Measurements from ENCODE around the gene NARF.

The NARF gene

DNA sequence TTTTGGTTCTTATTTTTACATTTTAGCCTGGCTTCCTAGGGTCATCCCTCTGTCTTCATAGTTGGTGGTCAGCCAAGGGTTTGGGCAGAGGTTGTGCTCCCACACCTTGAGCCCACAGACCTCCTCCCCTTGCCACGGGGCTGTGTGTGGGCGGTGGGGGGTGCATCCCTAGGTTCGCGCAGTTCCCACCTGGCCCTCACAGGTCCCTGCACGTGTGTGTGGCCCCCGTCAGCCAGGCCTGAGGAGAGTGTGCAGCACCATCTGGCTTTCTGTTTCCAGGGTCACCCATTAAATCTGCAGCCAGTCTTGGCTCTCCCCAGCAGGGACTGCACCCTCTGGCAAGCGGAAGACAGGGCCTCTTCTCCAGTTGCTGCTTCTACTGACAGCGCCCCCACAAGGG lies 26.5 kb upstream of the NARF start:
- in situ Hi-C loops (cut with HindIII; ENCODE audit: low sequenced_read_pairs): no loop called here

- in situ Hi-C loops (cut with HindIII; ENCODE audit: low sequenced_read_pairs): no loop called here
These were observed 24.9 kb upstream of the NARF start for GRCh38 chr17:82433560-82434215.

DNA sequence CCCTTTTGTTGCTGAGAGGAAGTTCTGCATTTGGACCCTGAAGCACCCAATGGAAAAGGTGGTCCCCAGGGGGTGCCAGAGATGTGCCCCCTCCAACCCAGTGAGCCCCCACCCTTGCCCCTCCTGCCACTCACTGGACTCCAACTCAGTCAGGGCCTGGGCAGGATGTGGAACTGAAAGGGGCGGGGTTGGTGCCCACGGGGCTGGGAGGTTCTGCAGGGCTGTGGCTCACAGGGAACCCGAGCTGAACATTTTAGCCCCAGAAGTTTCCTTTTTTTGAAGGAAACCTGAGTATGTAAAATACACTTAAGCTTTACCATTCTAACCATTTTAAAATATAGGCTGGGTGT lies 24.4 kb upstream of the NARF start:
- in situ Hi-C loops (cut with HindIII; ENCODE audit: low sequenced_read_pairs): no loop called here

DNA sequence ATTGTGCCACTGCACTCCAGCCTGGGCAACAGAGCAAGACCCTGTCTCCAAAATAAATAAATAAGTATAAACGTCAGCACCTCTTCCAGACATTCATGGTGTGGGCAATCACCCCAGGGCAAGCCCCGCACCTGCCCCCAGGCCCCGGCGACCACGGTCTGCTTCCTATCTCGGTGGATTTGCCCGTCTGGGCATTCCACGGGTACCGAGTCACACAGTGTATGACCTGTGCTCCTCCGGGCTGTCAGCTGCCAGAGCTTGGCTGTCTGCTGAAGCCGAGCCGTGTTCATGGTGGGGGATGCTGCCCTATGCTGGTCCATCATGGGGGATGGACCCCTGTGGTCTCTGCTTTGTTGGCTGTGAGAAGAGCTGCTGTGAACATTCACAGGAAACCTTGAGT lies 23.4 kb upstream of the NARF start:
- in situ Hi-C loops (cut with HindIII; ENCODE audit: low sequenced_read_pairs): loop anchor here (5.0 kb wide), 1 partner anchor 67 kb away; no protein-coding TSS in a partner anchor

DNA sequence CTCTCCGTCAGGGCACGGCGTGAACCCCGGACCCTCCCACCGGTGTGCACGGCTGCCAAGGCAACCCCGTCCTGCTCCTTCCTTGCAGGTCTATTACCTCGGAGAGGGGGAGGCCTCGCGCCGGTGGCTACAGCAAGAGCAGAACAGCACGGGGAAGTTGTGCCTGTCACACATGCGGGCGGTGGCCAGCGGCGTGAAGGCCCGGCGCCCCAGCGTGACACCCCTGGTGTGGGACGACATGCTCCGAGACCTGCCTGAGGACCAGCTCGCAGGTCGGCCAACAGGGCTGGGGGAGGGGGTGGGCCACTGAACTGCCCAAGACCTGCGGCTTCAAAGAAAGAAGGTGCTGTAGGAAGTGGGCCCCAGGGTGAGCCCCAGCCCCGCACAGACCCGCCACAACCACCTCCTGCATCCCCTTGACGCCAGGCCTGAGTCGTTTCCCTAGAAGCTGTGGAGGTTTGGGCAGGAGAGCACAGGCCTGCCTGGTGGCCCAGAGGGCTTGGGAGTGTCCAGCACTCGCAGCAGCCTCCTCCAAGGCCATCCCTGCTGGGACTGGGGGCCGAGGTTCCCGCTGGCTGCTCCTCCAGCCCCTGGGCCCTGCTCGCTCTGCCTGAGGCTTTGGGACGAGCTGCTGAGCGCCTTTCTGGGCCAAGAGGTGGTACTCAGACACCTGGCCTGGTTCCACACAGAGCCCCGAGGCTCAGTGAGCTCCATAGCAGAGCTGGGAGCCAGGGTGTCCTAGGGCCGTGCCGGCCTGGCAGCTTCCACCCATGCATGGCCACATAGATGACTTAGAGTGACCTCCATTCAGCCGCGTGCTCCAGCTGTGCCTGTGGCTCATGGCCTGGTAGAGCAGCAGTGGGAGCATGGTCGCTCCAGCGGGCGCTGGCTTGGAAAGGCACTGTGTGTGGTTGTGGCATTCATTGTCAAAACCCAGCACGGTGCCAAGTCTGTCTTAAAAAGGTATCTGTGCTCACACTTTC lies 22.6 kb upstream of the NARF start:
- in situ Hi-C loops (cut with HindIII; ENCODE audit: low sequenced_read_pairs): loop anchor here (5.0 kb wide), 1 partner anchor 66 kb away; no protein-coding TSS in a partner anchor

GRCh38 chr17:82436601-82437324 lies 21.8 kb upstream of the NARF start:
- in situ Hi-C loops (cut with HindIII; ENCODE audit: low sequenced_read_pairs): loop anchor here (5.0 kb wide), 1 partner anchor 66 kb away; no protein-coding TSS in a partner anchor

DNA sequence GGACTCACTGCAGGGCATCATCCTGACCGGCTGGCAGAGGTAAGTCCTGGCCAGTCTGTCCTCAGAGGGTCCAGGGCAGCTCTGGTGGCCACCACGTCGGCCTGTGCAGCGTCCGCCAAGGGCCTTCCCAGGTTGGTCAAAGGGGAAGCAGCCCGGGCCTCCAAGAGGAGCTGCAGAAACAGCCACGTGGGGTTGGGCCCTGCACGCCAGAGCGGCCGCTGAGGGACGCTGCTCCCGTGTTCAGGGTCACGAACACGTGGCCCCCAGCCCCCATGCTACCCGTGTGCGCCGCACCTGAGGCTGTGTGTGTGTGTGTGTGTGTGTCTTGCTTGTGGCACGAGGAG lies 21.2 kb upstream of the NARF start:
- in situ Hi-C loops (cut with HindIII; ENCODE audit: low sequenced_read_pairs): loop anchor here (5.0 kb wide), 1 partner anchor 65 kb away; no protein-coding TSS in a partner anchor

GRCh38 chr17:82438401-82439193 lies 19.9 kb upstream of the NARF start:
- in situ Hi-C loops (cut with HindIII; ENCODE audit: low sequenced_read_pairs): loop anchor here (5.0 kb wide), 1 partner anchor 64 kb away; no protein-coding TSS in a partner anchor

- in situ Hi-C loops (cut with HindIII; ENCODE audit: low sequenced_read_pairs): loop anchor here (5.0 kb wide), 1 partner anchor 63 kb away; no protein-coding TSS in a partner anchor
These were observed 19.2 kb upstream of the NARF start for GRCh38 chr17:82439194-82439828.

DNA sequence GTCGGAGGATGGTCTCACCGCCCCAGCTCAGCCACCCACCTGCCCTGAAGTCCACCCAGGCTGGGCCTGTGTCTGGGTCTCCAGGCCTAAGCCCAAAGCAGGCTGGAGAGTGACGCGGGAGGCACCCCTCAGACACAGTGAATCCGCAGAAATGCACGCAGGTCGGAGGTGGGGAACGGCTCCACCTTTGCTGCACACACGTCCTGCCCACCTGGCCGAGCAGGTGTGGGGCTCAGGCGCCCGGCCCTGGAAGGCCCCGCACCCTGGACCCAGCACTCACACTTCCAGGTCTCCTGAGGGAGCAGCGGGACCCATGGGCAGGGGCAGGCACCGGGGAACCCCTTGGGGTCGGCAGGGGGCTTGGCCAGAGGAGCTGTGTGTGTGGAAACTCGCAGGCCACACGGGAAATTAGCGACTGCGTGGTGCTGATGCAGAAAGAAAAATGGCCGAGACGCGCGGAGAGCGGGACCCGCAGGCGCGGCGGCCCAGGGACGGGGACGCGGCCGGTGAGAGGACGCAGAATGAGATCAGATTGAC lies 18.6 kb upstream of the NARF start:
- in situ Hi-C loops (cut with HindIII; ENCODE audit: low sequenced_read_pairs): loop anchor here (5.0 kb wide), 1 partner anchor 62 kb away; no protein-coding TSS in a partner anchor

- in situ Hi-C loops (cut with HindIII; ENCODE audit: low sequenced_read_pairs): no loop called here
These were observed 18.0 kb upstream of the NARF start for GRCh38 chr17:82440469-82440981.

DNA sequence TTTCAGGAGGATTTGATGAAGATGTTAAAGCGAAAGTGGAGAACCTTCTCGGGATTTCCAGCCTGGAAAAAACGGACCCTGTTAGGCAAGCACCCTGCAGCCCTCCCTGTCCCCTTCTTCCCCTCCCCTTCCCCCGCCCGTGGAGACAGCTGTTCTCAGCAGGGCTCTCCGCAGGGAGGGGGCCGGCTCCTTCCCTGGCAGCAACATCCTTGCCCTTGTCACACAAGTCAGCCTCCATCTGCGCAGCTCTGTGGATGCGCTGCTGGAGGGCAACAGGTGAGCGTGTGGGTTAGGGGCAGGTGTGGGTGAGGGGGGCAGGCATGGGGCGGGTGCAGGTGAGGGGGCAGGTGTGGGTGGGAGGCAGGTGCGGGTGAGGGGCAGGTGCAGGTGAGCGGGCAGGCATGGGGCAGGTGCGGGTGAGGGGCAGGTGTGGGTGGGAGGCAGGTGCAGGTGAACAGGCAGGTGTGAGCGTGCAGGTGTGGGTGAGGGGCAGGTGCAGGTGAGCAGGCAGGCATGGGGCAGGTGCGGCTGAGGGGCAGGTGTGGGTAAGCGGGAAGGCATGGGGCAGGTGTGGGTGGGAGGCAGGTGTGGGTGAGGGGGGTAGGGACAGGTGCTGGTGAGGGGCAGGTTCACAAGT lies 17.4 kb upstream of the NARF start:
- in situ Hi-C loops (cut with HindIII; ENCODE audit: low sequenced_read_pairs): no loop called here

DNA sequence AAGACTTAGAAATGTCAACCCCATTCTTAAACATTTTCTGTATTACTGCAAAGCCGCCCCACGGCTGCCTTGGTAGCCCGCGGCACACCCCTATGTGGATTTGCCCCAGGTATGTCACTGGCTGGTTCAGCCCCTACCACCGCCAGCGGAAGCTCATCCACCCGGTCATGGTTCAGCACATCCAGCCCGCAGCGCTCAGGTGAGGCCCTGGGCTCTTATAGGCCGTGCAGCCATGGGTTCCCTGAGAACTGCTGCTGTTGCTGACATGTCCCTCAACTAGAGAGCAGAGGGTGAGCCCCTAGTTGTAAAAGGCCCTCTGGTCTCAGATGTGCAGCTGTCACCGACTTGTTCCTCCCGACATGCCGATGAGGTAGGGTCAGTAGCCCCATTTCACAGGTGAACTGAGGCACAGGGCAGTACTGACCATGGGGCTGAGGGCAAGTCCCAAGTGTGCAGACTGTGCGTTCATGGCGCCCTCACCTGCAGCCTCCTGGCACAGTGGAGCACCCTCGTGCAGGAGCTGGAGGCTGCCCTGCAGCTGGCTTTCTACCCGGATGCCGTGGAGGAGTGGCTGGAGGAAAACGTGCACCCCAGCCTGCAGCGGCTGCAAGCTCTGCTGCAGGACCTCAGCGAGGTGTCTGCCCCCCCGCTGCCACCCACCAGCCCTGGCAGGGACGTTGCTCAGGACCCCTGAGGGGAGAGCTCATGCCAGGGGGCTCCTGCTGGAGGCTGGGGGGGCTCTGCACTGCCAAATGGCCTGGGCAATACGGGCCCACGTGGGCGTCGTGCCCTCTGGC lies 16.7 kb upstream of the NARF start:
- in situ Hi-C loops (cut with HindIII; ENCODE audit: low sequenced_read_pairs): no loop called here

GRCh38 chr17:82442643-82443464 lies 15.7 kb upstream of the NARF start:
- in situ Hi-C loops (cut with HindIII; ENCODE audit: low sequenced_read_pairs): no loop called here

GRCh38 chr17:82443465-82444283 lies 14.9 kb upstream of the NARF start:
- in situ Hi-C loops (cut with HindIII; ENCODE audit: low sequenced_read_pairs): no loop called here

- in situ Hi-C loops (cut with HindIII; ENCODE audit: low sequenced_read_pairs): no loop called here
These were observed 14.2 kb upstream of the NARF start for GRCh38 chr17:82444284-82444893.

All from endothelial cell of hepatic sinusoid (primary cell).